GM12801 (cell line): ENCODE data around the gene KLRF2.

Experiments
- TF ChIP-seq, protein P1 (sequence below): IDR thresholded peaks from one replicate; pipeline ENCODE4 v1.5.1; 2011; ENCODE audit warnings: control low read depth; ENCODE audit not compliant: insufficient read length; ENCODE audit errors: extremely low read depth

Gene KLRF2

GRCh38 chr12:9870286-9870866 lies 10.9 kb upstream of the KLRF2 start:
- TF ChIP-seq, protein P1, sequence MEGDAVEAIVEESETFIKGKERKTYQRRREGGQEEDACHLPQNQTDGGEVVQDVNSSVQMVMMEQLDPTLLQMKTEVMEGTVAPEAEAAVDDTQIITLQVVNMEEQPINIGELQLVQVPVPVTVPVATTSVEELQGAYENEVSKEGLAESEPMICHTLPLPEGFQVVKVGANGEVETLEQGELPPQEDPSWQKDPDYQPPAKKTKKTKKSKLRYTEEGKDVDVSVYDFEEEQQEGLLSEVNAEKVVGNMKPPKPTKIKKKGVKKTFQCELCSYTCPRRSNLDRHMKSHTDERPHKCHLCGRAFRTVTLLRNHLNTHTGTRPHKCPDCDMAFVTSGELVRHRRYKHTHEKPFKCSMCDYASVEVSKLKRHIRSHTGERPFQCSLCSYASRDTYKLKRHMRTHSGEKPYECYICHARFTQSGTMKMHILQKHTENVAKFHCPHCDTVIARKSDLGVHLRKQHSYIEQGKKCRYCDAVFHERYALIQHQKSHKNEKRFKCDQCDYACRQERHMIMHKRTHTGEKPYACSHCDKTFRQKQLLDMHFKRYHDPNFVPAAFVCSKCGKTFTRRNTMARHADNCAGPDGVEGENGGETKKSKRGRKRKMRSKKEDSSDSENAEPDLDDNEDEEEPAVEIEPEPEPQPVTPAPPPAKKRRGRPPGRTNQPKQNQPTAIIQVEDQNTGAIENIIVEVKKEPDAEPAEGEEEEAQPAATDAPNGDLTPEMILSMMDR: no peak

GRCh38 chr12:9872162-9872561 lies 9.1 kb upstream of the KLRF2 start:
- TF ChIP-seq, protein P1: no peak

GRCh38 chr12:9872742-9873141 lies 8.5 kb upstream of the KLRF2 start:
- TF ChIP-seq, protein P1: no peak

DNA sequence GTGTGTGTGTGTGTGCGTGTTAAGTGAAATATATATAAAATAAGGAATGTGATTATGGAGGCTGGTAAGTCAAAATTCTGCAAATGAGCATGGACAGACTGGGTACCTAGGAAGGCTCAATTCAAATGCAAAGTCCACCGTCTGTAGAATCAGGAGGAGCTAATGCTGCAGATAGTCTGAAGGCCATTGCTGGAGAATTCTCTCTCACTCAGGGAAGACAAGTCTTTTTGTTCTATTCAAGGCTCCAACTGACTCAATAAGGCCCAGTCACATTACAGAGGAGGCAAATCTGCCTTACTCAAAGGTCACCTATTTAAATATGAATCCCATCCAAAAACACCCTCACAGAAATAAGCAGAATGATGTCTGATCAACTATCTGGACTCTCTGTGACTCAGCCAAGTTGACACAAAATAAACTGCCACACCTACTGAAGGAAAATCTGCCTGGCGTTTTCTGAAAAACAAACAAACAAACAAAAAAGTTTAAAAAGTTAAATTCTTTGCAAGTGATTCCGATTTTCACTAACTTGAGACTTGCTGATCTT lies 684 bp upstream of the KLRF2 start:
- TF ChIP-seq, protein P1: no peak

GRCh38 chr12:9881988-9882387 lies 699 bp downstream of the KLRF2 start:
- TF ChIP-seq, protein P1: no peak

DNA sequence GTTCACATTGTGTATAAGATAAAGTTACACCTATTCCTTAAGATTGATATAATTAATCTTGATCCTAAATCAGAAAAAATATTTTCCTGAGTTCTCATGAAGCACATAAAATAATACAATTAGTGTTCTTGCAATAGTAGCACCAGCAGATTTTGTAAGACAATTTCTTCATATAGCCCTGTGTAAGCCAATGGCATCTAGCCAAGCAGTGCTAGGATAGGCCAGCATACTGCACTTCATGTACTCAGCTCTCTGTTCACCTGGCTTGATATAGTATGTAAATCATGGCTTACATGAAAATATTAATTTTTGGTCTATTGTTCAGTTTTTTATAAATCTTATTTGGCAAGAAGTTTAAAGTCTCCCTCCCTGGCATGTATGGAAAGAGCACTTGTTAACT lies 1.9 kb downstream of the KLRF2 start:
- TF ChIP-seq, protein P1: no peak

- TF ChIP-seq, protein P1: no peak
These were observed 7.5 kb downstream of the KLRF2 start for GRCh38 chr12:9888665-9889273.
